Colonic mucosa (tissue), 4 donors: ENCODE data around the gene LPIN1. TPM values are rescaled to one million over a fixed set of nuclear protein-coding genes. Genes with fewer than 3 reads are reported as not detected.

ENCODE experiments used
- DNase-seq: peaks from one replicate; pipeline ENCODE4 v3.0.0-alpha.2; 2020
- H3K27ac ChIP-seq: fragments of 200-600 bp; one replicate; pipeline ENCODE4 v1.8.0; 2021
- H3K27me3 ChIP-seq: fragments of 200-600 bp; one replicate; pipeline ENCODE4 v1.8.0; 2021
- H3K36me3 ChIP-seq: fragments of 200-600 bp; one replicate; pipeline ENCODE4 v1.8.0; 2021
- H3K4me1 ChIP-seq: fragments of 200-600 bp; one replicate; pipeline ENCODE4 v1.8.0; 2021; ENCODE audit warnings: mild to moderate bottlenecking
- H3K4me3 ChIP-seq: fragments of 200-600 bp; one replicate; pipeline ENCODE4 v1.8.0; 2021
- H3K9ac ChIP-seq, 2 donors: one replicate each; pipeline ENCODE4 v1.7.0; 2013; ENCODE audit warnings: control low read depth in 2 of 2, low read depth in 2 of 2, low read length in 2 of 2
- H3K9me3 ChIP-seq: fragments of 200-600 bp; one replicate; pipeline ENCODE4 v1.8.0; 2021
- CTCF ChIP-seq: fragments of 200-600 bp; IDR thresholded peaks from one replicate; pipeline ENCODE4 v1.8.0; 2022; ENCODE audit warnings: antibody characterized with exemption, mild to moderate bottlenecking
- intact Hi-C: fragments of 100-400 bp; cut with DNase I; formaldehyde crosslinking; loops from one replicate; pipeline ENCODE4 v1.14.1; 2022
- total RNA-seq, 2 donors: library from RNA; stranded (reverse); fragmentation: NEBNext Ultra II Directional in 1 of 2; extraction: Animal tissue kit (Norgen Biotek cat#: 25700) in 1 of 2; gene quantifications; one replicate each; pipeline ENCODE4 v1.2.1, GENCODE V29; 2021
- donor health status: healthy.
- donor health status: DM: no; HTN: no; CAD: no.
- donor health status: DM: no; HTN: no; CAD: no.

The LPIN1 gene
- total RNA-seq, 2 donors from 2014 or later: 17.3 to 45.7 TPM

DNA sequence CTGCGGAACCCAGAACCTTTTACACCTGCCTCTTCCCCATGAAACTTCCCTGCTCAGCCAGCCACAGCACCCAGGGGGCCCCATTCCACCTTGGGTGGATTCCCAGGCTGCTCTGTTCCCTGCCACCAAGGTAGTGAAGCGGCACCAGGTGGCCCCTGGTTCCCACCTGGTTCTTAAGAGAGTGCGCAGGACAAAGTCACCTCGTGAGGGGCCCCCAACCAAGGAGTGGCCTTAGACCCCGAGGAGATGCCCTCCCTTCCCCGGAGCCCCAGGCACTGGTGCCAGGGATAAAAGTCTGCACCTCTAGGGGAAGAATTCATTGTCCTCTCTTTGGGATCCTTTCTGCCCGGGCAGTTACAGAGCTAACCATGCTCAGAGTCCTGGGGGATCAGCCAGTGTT is 3.1 kb upstream of the LPIN1 start:
- intact Hi-C loops: loop anchor here (5.0 kb wide), 2 partner anchors 34 to 51 kb away; no protein-coding TSS in a partner anchor
- DNase-seq: no peak
- Histone ChIP-seq H3K9me3 (no peaks in the 10 kb centered on the region), H3K27ac (peak overlapping the region; percentile 64), H3K27me3 (no peaks in the 10 kb centered on the region), H3K4me1 (peaks cover 16% of the 10 kb centered on the region), H3K36me3 (no peaks in the 10 kb centered on the region), H3K9ac (peak overlapping the region in 1 of 2 donors; percentile 38), H3K4me3 (no peak overlapping the region)
- TF ChIP-seq CTCF: no peak

GRCh38 chr2:11743846-11744553 is 2.4 kb upstream of the LPIN1 start:
- peak; percentile 96 for DNase-seq
- no peaks in the 10 kb centered on the region for H3K27me3 ChIP-seq
- H3K9ac ChIP-seq: peak overlapping the region in 1 of 2 donors; percentile 38
- H3K4me1 ChIP-seq: peaks cover 16% of the 10 kb centered on the region
- H3K9me3 ChIP-seq: no peaks in the 10 kb centered on the region
- H3K27ac ChIP-seq: peak overlapping the region; percentile 64
- intact Hi-C loops: loop anchor here (5.0 kb wide), 2 partner anchors 33 to 52 kb away; no protein-coding TSS in a partner anchor
- no peak overlapping the region for H3K4me3 ChIP-seq
- no peak for TF ChIP-seq CTCF
- H3K36me3 ChIP-seq: no peaks in the 10 kb centered on the region

DNA sequence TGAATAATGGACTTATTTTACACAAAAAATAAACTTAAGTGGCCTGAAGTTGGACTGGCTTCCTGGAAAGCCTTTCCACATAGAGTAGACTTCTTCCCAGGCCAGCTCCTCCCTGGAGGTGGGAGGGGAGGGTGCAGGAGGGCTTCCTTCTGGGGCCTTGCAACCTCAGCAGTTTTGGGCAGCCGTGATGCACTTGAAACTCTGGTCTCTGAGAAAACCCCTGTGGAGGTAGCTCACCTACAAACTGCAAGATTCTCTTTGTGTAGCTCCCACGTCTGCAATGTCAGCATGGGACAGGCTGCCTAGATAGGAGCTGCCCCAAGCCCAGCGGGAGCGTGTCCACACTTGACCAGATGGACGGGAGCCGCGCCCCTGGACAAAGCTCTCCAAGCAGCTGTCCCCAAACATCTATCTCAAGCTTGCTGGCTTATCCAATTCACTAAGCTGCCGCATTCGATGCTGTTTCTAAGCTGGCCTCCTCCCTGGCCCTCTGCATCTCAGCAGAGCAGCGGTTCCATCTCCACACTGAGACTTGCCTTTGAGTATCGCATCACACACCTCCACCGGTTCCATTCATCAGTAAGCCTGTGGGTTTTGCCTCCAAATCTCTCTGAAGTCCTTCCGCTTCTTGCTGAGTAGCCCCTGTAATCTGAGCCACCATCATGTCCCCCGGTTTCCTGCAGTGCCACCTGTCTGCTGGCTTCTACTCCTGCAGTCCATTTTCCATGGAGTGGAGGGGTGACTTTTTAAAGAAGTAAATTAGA is 1.6 kb upstream of the LPIN1 start:
- Histone ChIP-seq H3K4me1 (peaks cover 21% of the 10 kb centered on the region), H3K4me3 (no peak overlapping the region), H3K27ac (peak overlapping the region; percentile 64), H3K9me3 (no peaks in the 10 kb centered on the region), H3K36me3 (no peaks in the 10 kb centered on the region), H3K9ac (peak overlapping the region in 1 of 2 donors; percentile 38), H3K27me3 (no peaks in the 10 kb centered on the region)
- intact Hi-C loops: loop anchor here (5.0 kb wide), 2 partner anchors 32 to 53 kb away; no protein-coding TSS in a partner anchor
- DNase-seq: peak; percentile 38
- no peak for TF ChIP-seq CTCF

DNA sequence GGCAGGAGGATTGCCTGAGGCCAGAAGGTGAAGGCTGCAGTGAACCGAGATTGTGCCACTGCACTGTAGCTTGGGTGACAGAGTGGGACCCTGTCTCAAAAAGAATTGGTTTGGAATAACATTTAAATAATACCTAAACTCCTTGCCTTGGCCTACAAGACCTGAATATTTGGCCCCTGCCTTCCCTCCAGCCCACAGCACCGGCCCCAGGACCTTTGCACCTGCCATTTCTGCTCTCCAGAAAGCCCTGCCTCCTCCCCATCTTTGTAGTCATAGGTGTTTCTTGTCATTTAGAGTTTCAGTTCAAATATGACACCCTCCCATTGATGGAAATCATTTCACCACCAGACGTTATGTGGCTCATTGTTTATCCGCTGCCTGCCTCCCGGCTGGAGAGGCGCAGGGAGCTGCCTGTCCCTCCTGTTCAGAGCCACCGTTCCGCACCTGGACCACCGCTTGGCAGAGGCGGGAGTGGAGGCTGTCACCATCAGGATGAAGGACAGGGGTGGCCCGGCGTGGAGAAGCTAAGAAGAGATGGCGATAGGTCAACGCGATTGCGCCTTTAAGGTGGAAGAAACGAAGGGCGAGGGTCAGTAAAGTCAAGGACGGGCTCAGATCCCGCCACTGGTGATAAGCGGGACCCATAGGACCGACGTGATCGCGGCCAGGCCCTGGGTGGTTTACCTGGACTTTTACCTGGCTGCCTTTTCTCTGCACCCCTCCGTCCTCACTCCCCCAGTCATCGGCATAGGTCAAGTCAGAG is 638 bp upstream of the LPIN1 start:
- Histone ChIP-seq H3K9ac (peak overlapping the region; percentile 49 to 67), H3K36me3 (no peaks in the 10 kb centered on the region), H3K27ac (peak overlapping the region; percentile 90), H3K27me3 (no peaks in the 10 kb centered on the region), H3K4me3 (peak overlapping the region; percentile 75), H3K9me3 (no peaks in the 10 kb centered on the region), H3K4me1 (peaks cover 21% of the 10 kb centered on the region)
- intact Hi-C loops: no loop called here
- no peak for TF ChIP-seq CTCF
- no peak for DNase-seq

- DNase-seq: peak; percentile 66
- H3K4me1 ChIP-seq: peaks cover 21% of the 10 kb centered on the region
- intact Hi-C loops: no loop called here
Measured at GRCh38 chr2:11746807-11747459, 501 bp downstream of the LPIN1 start.

More at GRCh38 chr2:11746807-11747459, 501 bp downstream of the LPIN1 start:
- TF ChIP-seq CTCF: no peak
- Histone ChIP-seq H3K9ac (peak overlapping the region; percentile 87 to 88), H3K27me3 (no peaks in the 10 kb centered on the region), H3K36me3 (no peaks in the 10 kb centered on the region), H3K9me3 (no peaks in the 10 kb centered on the region), H3K4me3 (peak overlapping the region; percentile 75), H3K27ac (peak overlapping the region; percentile 90)
